GM12864 (cell line): ENCODE results near the gene DEK.

Experiments used
- DNase-seq: peaks from one replicate; pipeline ENCODE4 v3.0.0-alpha.2; 2011; ENCODE audit warnings: low read depth
- H3K4me3 ChIP-seq: 2 replicates; pipeline ENCODE4 v1.5.1; 2011; ENCODE audit warnings: mild to moderate bottlenecking, low read depth, low read length, control low read depth
- CTCF ChIP-seq: IDR thresholded peaks from 2 replicates; pipeline ENCODE4 v1.5.1; 2011; ENCODE audit warnings: low read depth, mild to moderate bottlenecking, moderate library complexity, low read length, control low read depth, inconsistent platforms; ENCODE audit errors: missing control alignments

Gene DEK

GRCh38 chr6:18203786-18204185, 60.5 kb downstream of the DEK start:
- DNase-seq, result no peak
- no peak overlapping the region for H3K4me3 ChIP-seq
- TF ChIP-seq CTCF, result no peak

DNA sequence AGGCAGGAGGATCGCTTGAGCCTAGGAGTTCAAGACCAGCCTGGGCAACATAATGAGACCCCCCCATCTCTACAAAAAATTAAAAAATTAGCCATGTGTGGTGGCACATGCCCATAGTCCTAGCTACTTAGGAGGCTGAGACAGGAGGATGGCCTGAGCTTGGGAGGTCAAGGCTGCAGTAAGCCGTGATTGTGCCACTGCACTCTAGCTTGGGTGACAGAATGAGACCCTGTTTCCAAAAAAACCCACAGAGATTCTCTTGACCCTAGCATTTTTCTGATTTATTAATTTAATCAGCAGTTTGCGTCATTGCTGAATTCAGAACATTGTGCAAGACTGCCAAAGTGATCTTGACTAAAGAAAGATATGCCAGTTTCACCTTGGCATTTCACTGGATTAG, 72.3 kb downstream of the DEK start:
- no peak overlapping the region for H3K4me3 ChIP-seq
- TF ChIP-seq CTCF, result no peak
- DNase-seq, result no peak

DNA sequence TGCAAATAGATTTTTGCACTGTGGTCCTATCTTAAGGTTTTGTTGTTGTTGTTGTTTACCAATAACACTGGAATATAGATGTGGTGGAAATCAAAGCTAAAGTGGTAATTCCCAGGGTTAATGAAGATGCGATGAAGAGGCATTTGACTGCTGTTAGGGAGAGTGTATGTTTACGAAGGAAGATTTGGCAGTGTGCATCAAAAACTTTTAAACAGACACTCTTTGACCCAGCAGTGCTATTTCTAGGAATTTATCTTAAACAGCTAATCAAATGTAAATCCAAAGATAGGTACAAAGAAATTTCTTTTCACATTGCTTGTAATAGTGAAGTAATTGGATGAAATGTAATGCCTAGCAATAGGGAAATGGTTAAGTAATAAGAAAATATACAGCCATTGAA, 75.1 kb downstream of the DEK start:
- H3K4me3 ChIP-seq, result no peak overlapping the region
- no peak for DNase-seq

DNA sequence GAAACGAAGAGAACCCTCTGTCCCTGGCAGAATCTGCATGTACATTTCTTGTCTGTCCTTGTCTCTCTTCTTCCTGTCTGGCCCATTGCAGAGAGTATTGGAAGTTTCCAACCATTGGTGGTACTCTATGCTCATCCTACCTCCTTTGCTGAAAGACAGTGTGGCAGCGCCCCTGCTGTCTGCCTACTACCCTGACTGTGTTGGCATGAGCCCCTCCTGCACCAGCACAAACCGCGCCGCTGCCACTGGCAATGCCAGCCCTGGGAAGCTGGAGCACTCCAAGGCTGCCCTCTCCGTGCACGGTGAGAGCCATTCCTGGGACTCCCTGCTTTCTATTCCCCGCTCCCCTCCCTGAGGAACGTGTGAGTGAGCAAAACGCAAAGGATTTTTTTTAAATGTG, 76.6 kb downstream of the DEK start:
- no peak for TF ChIP-seq CTCF
- H3K4me3 ChIP-seq, result no peak overlapping the region
- no peak for DNase-seq

More for the DNA sequence above, 75.1 kb downstream of the DEK start:
- no peak for TF ChIP-seq CTCF

DNA sequence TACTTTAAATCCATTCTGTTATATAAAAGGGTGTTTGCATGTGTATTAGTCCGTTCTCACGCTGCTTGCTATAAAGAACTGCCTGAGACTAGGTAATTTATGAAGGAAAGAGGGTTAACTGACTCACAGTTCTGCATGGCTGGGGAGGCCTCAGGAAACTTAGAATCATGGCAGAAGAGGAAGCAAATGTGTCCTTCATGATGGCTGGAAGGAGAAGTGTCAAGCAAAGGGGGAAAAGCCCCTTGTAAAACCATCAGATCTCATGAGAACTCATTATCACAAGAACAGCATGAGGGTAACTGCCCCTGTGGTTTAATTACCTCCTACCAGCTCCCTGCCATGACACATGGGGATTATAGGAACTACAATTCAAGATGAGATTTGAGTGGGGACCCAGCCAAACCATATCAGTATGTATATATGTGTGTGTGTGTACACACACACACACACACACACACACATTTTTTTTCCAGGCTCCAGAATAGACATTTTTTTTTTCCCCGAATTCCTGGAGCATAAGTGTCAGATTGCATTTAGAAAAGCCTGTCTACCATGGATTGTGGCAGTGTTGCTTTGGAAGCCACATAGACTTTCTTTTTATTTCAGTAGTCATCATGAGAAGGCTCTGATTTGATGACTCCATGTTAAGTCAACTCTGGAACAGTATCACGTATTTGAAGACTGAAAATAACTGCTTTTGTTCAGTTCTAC, 77.6 kb downstream of the DEK start:
- H3K4me3 ChIP-seq, result no peak overlapping the region
- TF ChIP-seq CTCF, result no peak
- no peak for DNase-seq

GRCh38 chr6:18186033-18186432, 78.3 kb downstream of the DEK start:
- no peak for TF ChIP-seq CTCF
- DNase-seq, result no peak
- no peak overlapping the region for H3K4me3 ChIP-seq

GRCh38 chr6:18185624-18186023, 78.7 kb downstream of the DEK start:
- TF ChIP-seq CTCF, result no peak
- DNase-seq, result no peak
- no peak overlapping the region for H3K4me3 ChIP-seq
